ENCODE data around the gene C4orf54.

Gene C4orf54

GRCh38 chr4:99612704-99613103 is 44.9 kb downstream of the C4orf54 start:
- DNase-seq (ENCODE audit: low spot score): no peak
- in situ Hi-C loops (cut with MboI; ENCODE audit: low pct_unique_long_range_greater_than_20kb, low sequenced_read_pairs, unreplicated experiment): no loop called here

GRCh38 chr4:99612281-99612680 is 45.3 kb downstream of the C4orf54 start:
- no peak for TF ChIP-seq CTCF (IDR thresholded peaks at IDR 0.05; ENCODE audit: extremely low read depth, insufficient read depth, missing control alignments)
- DNase-seq (ENCODE audit: low spot score): no peak
- in situ Hi-C loops (cut with MboI; ENCODE audit: low pct_unique_long_range_greater_than_20kb, low sequenced_read_pairs, unreplicated experiment): no loop called here

More at GRCh38 chr4:99612704-99613103, 44.9 kb downstream of the C4orf54 start:
- TF ChIP-seq CTCF (IDR thresholded peaks at IDR 0.05; ENCODE audit: extremely low read depth, insufficient read depth, missing control alignments): no peak

DNA sequence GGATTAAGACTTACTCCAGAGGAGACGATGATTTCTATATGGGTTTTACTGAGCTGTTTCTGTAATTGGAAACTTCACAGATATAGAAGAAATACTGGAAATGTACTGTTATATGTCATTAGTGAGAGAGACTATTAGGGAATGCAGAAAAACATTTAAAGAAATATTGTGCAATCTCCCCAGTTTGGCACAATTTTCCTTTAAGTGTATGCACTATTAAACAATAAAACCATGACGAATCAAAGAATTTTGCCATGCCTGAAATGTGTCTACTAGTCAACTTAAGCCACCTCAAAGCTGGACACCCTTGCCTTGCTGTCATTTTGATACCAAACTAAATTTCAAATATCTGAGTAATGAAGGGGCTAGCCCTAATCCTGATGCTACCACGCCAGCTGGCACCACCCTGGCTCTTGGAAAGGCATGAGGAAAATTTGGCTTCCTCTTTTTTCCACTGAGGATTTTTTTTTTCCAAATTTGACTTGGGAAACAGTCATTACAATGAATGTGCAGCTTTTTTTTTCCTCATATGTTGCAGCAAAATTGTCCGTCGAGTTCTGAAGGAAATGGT is 46.9 kb downstream of the C4orf54 start:
- in situ Hi-C loops (cut with MboI; ENCODE audit: low pct_unique_long_range_greater_than_20kb, low sequenced_read_pairs, unreplicated experiment): no loop called here
- DNase-seq (ENCODE audit: low spot score): no peak

DNA sequence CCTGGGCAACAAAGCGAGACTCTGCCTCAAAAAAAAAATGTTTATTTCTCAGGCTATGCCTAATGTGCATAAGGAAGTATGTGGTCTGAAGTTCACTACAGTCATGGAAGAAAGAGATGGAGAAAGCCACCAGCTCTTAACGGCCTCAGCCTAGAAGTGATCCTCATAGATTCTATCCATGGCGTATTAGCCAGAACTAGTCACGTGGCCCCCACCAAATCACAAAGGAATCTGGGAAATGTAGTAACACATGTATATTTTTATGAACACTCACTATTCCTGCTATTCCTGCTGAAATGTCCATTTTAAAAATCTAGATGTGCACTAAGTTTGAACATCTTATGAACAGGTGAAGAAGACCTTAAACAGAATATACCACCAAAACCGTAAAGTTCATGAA is 49.2 kb downstream of the C4orf54 start:
- in situ Hi-C loops (cut with MboI; ENCODE audit: low pct_unique_long_range_greater_than_20kb, low sequenced_read_pairs, unreplicated experiment): no loop called here
- no peak for DNase-seq (ENCODE audit: low spot score)

More for the DNA sequence above, 46.9 kb downstream of the C4orf54 start:
- TF ChIP-seq CTCF (IDR thresholded peaks at IDR 0.05; ENCODE audit: extremely low read depth, insufficient read depth, missing control alignments): no peak

More for the DNA sequence above, 49.2 kb downstream of the C4orf54 start:
- no peak for TF ChIP-seq CTCF (IDR thresholded peaks at IDR 0.05; ENCODE audit: extremely low read depth, insufficient read depth, missing control alignments)

Measured in GM13977 (cell line).